OCI-M2 (cell line): ENCODE measurements around the gene LIM2.
A peak's percentile ranks its signal among the peaks of the same experiment; 100 is the strongest.
"Not testable (repeated sequence)": the region's sequence is repeated elsewhere in the genome, so short reads cannot be mapped to it uniquely, and the experiment has no call there.

ENCODE experiments used
- DNase-seq: peaks from one replicate; lab custom pipeline; 2025; ENCODE audit not compliant: unreplicated experiment; lab: John Stamatoyannopoulos, UW

The LIM2 gene

GRCh38 chr19:51397453-51397852, 9.7 kb upstream of the LIM2 start:
- not testable (repeated sequence) for DNase-seq

DNA sequence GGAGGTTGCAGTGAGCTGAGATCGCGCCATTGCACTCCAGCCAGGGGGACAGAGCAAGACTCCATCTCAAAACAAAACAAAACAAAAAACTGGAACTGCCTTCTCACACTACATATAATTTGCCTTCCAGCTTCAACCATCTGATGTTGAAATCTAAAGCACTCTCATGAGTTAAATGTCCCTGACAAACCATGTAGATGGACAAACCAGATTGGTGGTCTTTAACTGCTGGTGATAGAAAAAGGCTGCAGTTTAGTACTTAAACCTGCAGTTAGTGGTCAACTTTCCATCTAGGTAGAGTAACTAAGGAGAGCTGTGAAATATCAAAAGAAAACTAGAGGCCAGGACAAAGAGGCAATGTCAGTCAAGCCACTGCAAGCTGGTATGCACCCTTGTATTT, 8.4 kb upstream of the LIM2 start:
- DNase-seq, result no peak

GRCh38 chr19:51394050-51394836, 6.5 kb upstream of the LIM2 start:
- DNase-seq, result peak; percentile 99

DNA sequence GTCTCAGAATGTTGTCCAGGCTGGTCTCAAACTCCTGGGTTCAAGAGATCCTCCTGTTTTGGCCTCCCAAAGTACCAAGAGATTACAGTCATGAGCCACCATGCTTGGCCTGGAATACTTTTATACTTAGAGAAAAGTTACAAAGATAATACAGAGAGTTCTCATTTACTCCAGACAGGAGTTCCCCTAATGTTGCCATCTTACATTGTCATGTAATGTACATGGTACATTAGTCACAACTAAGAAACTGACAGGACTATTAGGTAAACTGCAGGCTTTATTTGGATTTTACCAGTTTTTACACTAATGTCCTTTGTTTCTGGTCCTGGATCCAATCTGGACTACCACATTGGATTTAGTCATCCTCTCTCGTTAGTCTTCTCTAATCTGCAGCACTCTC, 4.9 kb upstream of the LIM2 start:
- no peak for DNase-seq

DNA sequence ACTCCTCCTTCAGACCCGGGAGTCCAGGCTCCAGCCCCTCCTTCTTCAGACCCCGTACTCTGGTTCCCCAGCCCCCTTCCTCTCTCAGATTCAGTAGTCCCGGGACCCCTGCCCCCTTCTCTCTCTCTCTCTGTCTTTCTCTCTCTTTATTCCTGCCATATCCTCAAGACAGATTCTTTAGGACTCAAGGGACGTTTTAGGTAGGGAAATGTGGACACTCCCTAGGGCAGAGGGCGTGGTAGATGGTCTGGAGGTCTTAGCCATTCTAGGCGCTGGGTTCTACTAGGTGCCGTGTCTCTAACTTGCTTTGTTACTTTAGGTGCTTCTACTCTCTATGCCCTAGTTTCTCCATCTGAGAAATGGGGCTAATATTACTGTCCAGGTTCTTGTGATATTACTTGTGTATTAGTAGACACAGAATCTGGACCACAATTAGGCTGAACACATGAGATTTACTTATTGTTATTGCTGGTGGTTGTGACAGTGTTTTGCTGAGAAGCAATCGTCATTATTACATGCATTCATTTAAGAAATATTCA, 3.4 kb upstream of the LIM2 start:
- DNase-seq, result no peak

- DNase-seq, result no peak
Observed at GRCh38 chr19:51389143-51389542, 1.4 kb upstream of the LIM2 start.

GRCh38 chr19:51386882-51387520, 773 bp downstream of the LIM2 start:
- DNase-seq, result no peak

DNA sequence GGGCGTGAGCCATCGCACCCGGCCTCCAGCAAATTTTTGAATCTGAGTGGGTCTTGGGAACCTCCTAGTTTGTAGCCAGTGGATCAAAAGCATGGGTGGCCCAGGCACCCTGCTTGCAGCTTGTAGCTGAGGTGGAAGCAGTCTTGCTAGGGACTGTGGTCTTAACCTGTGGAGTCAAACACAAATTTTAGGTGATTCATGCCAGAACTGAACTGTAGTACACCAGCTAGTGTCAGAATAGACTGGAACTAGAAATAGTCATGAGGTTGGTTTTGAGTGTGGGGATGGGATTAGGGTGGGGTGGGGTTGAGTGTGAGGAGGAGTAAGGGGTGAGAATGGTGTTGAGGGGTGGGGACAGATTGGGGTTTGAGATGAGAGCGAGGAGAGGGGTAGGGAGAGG, 5.8 kb downstream of the LIM2 start:
- DNase-seq, result no peak

- no peak for DNase-seq
Observed at GRCh38 chr19:51380379-51380778, 7.4 kb downstream of the LIM2 start.

DNA sequence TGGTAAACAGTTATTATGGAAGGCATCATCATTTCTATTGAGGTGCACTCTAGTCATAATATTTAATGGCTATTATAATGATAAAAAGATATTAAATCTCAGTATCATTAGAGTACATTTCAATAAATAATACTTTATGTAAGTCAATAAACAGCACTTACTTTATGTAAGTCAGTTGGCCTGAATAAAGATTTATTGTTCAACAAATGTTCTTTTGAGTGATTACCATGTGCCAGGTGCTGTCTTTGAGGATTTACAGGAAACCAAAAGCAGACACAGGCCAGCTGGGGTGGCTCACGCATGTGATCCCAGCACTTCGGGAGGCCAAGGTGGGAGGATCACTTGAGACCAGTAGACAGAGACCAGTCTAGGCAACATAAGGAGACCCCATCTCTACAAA, 10.4 kb downstream of the LIM2 start:
- DNase-seq, result no peak

GRCh38 chr19:51375504-51376221, 12.1 kb downstream of the LIM2 start:
- DNase-seq, result no peak

DNA sequence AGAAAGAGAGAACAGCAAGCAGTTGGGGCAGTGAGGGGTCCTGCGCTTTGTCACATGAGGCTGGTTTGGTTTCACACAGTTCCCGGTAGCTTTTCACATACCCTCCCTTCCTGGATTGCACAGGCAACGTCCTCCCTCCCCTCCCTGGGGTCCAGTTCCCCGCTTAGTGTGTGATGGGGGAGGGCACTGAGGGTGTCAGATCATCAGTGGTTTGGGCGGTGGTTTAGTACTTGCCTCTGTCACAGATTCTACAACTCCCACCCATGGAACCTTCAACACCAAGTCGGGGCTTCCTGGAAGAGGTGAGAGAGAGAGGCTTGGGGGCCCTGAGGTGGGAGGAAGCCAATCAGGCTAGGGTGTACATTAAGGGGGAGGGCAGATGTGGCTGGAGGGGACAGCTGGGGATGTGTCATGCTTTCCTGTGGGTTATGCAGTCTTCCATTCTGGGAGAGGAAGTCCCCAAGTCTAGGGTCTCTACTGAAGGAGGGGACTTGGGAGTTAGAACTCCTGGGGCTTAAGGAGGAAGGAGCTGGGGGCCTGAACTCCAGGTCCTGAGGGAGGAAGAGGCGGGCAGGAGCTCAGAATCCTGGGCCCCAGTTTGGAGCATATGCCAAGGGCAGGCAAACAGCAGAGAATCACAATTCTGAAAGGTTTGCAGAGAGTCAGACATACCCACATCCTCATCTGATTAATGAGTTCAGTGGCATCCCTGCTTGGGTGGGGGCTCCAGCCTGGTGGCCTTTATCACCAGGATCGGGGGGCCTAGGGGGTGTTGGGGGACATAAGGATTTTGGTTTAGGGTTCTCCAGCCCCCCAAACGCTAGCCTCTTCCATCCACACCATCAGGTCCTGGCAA, 14.9 kb downstream of the LIM2 start, which contains the start of gene NKG7:
Gene NKG7 (minus strand): TSS at position 6 of the 856 bp plus-strand sequence. CDS start 119 bp downstream, outside the sequence.
- DNase-seq, result no peak

DNA sequence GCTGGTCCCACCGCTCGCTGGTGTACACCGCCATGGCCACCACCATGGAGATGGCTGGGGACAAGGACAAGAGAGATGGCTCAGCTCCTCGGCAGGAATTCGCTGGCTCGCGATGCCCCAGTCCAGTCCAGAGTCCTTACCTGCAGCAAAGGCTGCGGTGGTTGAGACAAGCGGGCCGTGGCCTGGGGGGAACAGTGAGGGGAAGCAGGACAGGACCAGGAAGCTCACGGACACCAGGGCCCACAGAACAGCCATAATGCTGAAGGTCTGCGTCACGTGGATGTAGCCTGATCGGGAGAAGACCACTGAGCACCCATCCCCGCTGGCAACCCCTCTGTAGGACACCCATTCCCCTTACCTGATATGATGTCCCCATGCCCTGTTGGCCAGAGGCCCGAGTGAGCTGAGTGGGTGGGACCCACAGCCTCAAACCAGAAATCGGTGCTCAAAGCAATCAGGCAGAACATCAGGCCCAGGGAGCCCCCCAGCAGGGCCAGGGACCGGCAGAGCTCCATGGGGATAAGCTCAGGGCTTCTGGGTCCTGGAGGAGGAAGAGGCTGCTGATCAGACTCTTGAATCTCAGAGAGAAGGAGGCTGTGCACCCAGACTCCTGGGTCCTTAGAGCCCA, 15.6 kb downstream of the LIM2 start:
- DNase-seq, result no peak

DNA sequence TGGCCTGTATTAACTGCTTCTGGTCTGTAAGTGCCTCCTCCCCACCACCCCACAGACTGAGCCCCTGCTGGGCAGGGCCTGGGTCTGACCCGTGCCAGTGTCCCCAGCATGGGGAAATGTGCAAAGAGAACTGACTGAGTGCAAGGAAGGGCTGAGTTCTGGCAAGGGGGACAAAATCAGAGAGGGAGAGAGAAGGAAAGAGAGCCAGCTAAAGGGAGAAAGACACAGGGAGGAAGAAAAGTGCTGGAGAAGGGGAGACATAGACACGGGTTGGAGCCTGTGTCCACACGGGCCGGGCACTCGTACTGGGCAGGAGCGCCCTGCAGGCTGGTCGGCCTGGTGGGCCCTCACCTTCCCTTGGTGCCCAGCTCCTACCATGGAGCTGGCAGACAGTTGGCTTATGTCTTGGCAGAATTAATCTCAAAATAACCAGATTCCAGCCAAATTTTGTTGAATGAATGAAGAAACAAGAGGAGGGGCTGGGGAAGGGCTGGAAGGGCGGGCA, 16.5 kb downstream of the LIM2 start:
- no peak for DNase-seq

DNA sequence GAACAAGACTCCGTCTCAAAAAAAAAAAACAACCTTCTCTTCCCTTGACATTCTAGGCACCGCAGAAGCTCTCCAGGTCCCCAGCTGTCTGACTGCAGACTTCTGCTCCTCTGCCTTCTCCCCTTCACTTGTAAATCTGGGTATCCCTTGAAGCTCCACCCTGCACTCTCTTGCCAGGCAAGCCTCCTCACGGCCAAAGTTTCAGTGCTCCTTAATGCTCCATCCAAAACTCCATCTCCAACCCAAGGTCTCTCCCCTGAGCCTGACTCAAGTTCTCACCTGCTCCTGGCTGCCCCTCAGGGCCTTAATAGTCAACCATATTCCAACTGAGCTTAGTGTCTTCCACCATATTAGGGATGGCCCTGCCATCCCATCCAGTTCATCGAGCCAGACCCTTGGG, 17.5 kb downstream of the LIM2 start:
- no peak for DNase-seq

DNA sequence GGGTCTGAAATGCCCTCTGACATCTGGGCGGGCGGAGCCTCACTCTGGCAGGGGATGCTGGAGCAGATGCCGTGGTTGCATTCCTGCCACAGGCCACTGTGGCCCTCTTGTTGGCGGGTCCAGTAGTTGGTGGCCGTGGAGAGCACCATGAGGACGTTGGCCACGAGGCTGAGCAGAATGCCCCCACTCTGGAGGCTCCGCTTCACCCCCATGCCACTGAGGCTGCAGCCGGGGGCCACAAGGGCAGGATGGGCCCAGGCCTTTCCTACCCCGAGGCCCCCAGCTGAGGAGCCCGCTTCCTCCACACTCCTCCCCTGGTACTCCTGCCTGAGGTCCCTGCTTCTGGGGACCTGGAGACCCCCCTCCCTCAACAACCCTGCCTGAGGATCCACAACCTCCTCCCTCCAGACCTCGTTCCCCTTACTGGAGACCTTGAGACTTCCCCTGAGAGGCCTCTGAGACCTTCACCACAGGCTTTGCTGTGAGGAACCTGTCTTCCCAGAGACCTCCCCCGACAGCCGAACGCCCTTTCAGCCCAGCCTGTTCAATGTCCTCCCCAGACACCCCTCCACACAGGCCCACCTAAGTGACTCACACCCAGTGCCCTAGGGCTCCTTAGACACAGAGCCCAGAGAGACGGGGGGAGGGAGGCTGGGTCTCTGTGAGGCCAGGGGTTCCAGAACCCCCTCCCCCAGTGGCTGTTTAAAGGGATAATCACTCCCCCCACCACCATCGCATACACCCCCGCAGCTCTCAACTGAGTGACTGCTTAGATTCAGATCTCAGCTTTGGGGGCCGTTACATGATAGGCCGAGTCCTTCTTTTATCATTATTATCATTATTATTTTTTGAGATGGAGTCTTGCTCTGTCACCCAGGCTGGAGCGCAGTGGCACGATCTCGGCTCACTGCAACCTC, 19.1 kb downstream of the LIM2 start, which contains the start of gene CLDND2:
Gene CLDND2 (minus strand): TSS at position 638 of the 917 bp plus-strand sequence. CDS start 426 bp downstream, at position 212.
- no peak for DNase-seq

DNA sequence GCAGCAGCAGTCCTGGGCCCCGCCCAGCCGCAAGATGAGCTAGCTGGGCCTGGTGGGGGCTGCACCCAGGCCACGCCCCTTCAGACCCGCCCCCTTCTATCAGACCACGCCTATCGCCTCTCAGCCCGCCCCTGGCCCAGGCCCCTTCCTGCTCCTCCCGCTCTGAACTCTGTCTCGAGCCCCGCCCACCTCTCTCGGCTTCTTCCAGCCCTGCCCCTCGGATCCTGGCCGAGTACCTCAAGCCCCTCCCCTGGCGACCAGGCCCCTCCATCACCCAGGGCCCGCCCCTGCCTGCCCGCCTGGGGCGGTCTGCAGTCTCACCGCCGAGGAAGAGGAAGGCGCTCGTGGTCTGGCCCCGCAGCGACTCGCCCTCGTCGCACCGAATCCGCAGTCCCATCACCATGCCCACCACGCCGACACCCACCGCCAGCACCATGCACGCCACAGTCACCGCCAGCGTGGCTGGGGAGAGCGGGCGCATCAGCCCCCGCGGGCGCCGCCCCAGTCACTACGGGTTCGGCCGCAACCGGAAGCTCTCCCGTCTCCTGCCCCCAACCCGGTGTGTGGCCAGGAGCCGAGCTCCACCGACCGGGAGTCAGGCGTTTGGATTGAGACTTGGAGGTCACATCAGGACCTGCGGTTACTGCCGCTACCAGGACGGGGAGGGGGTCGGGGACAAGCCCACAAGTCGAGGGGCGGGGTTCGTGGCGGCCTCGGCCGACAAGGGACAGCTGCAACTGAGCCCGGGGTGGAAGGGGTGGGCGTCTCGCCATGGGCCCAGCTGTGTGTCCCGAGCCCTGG, 20.0 kb downstream of the LIM2 start:
- peak; percentile 97 for DNase-seq

- DNase-seq, result no peak
Observed at GRCh38 chr19:51367255-51367564, 20.6 kb downstream of the LIM2 start.
